Peyer's patch (tissue), 4 donors: ENCODE measurements around the gene DMD.
"Not testable (repeated sequence)": the region's sequence is repeated elsewhere in the genome, so short reads cannot be mapped to it uniquely, and the experiment has no call there.

Experiments used
- POLR2A ChIP-seq, 2 donors: fragments of 450-650 bp; IDR thresholded peaks; one replicate each; pipeline ENCODE4 v1.5.1; 2017; ENCODE audit warnings: antibody characterized with exemption in 2 of 2, mild to moderate bottlenecking in 2 of 2, moderate library complexity in 2 of 2
- TF ChIP-seq, protein P1 (sequence below), 6 experiments: fragments of 450-650 bp in 4 of 6; fragments of 200-600 bp in 2 of 6; sonication (generic) in 1 of 6; IDR thresholded peaks; one replicate each; pipeline ENCODE4 v1.5.1; 2017 to 2019; ENCODE audit warnings: antibody characterized with exemption in 6 of 6, mild to moderate bottlenecking in 3 of 6, moderate library complexity in 1 of 6

DNA sequence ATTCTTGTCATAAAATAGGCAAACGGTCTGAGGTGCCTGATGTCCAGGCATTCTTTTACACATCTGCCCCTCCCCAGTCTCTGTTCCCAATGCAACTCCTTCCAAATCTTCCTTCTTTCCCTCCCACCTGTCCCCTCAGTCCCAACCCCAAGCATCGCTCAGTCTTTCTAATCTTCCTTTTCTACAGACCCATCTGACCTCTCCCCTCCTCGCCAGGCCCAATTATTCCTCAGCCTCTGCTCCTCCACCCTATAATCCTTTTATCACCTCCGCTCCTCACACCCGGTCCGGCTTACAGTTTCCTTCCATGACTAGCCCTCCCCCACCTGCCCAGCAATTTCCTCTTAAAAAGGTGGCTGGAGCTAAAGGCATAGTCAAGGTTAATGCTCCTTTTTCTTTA lies 1832.4 kb downstream of the DMD start:
- not testable (repeated sequence) for TF ChIP-seq POLR2A (IDR thresholded peaks at IDR 0.05)
- TF ChIP-seq, protein P1, sequence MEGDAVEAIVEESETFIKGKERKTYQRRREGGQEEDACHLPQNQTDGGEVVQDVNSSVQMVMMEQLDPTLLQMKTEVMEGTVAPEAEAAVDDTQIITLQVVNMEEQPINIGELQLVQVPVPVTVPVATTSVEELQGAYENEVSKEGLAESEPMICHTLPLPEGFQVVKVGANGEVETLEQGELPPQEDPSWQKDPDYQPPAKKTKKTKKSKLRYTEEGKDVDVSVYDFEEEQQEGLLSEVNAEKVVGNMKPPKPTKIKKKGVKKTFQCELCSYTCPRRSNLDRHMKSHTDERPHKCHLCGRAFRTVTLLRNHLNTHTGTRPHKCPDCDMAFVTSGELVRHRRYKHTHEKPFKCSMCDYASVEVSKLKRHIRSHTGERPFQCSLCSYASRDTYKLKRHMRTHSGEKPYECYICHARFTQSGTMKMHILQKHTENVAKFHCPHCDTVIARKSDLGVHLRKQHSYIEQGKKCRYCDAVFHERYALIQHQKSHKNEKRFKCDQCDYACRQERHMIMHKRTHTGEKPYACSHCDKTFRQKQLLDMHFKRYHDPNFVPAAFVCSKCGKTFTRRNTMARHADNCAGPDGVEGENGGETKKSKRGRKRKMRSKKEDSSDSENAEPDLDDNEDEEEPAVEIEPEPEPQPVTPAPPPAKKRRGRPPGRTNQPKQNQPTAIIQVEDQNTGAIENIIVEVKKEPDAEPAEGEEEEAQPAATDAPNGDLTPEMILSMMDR (IDR thresholded peaks at IDR 0.05) = not testable (repeated sequence)
